Thyroid gland (tissue), 4 donors: ENCODE measurements around the gene KCNJ10.

Experiments
- CTCF ChIP-seq, 6 experiments: fragments of 200-600 bp in 3 of 6; fragments of 450-650 bp in 3 of 6; sonication (generic) in 3 of 6; IDR thresholded peaks; one replicate each; pipeline ENCODE4 v1.5.1; 2016 to 2019; ENCODE audit warnings: antibody characterized with exemption in 6 of 6, mild to moderate bottlenecking in 2 of 6, inconsistent platforms in 1 of 6, moderate library complexity in 1 of 6
- POLR2A ChIP-seq, 2 donors: fragments of 450-650 bp; IDR thresholded peaks; one replicate each; pipeline ENCODE4 v1.6.1; 2017; ENCODE audit warnings: antibody characterized with exemption in 2 of 2, mild to moderate bottlenecking in 2 of 2, moderate library complexity in 1 of 2

GRCh38 chr1:160118928-160119327, 49.0 kb upstream of the KCNJ10 start:
- TF ChIP-seq CTCF (IDR thresholded peaks at IDR 0.05) (no peak), POLR2A (IDR thresholded peaks at IDR 0.05) (no peak)
